Natural killer cell (primary cell): Measurements from ENCODE around the gene SUV39H2. TPM values are rescaled to one million over a fixed set of nuclear protein-coding genes. Genes with fewer than 3 reads are reported as not detected.

Experiments
- ATAC-seq, 3 donors: fragments of 150-1000 bp in 2 of 3; fragments of 200-7000 bp in 1 of 3; cut with Tn5 transposase; 1 replicate in 1 of 3; 2 replicates in 2 of 3; pipeline ENCODE4 v1.10.0; 2021; ENCODE audit warnings: mild to moderate bottlenecking in 2 of 3, moderate library complexity in 2 of 3
- DNase-seq, 2 donors: peaks; one replicate each; pipeline versions ENCODE4 v3.0.0 to v3.0.0-alpha.2; 2013 to 2021; ENCODE audit warnings: mixed read lengths in 1 of 2
- H3K27ac ChIP-seq: one replicate; pipeline ENCODE4 v1.5.1; 2013; ENCODE audit warnings: mild to moderate bottlenecking, low read length
- H3K27me3 ChIP-seq: one replicate; pipeline ENCODE4 v1.6.1; 2013; ENCODE audit warnings: low read length; ENCODE audit not compliant: control insufficient read depth, insufficient read depth
- H3K36me3 ChIP-seq: one replicate; pipeline ENCODE4 v1.6.1; 2013; ENCODE audit warnings: low read length; ENCODE audit not compliant: control insufficient read depth, insufficient read depth
- H3K4me1 ChIP-seq: one replicate; pipeline ENCODE4 v1.6.1; 2013; ENCODE audit warnings: low read length; ENCODE audit not compliant: control insufficient read depth, insufficient read depth
- H3K4me3 ChIP-seq: one replicate; pipeline ENCODE4 v1.5.1; 2013; ENCODE audit warnings: low read length
- H3K9me3 ChIP-seq: one replicate; pipeline ENCODE4 v1.6.1; 2013; ENCODE audit warnings: low read length; ENCODE audit not compliant: control insufficient read depth, insufficient read depth
- H3K27ac Mint-ChIP-seq, 2 donors: one replicate each; pipeline ENCODE4 v1.8.0; 2022; ENCODE audit warnings: mild to moderate bottlenecking in 2 of 2, mixed read lengths in 2 of 2, moderate library complexity in 1 of 2
- H3K27me3 Mint-ChIP-seq, 2 donors: one replicate each; pipeline ENCODE4 v1.8.0; 2022; ENCODE audit warnings: low read depth in 2 of 2, mixed read lengths in 2 of 2
- H3K36me3 Mint-ChIP-seq: one replicate; pipeline ENCODE4 v1.8.0; 2022; ENCODE audit warnings: mixed read lengths
- H3K4me1 Mint-ChIP-seq, 2 donors: one replicate each; pipeline ENCODE4 v1.8.0; 2022; ENCODE audit warnings: mixed read lengths in 2 of 2
- H3K4me3 Mint-ChIP-seq: one replicate; pipeline ENCODE4 v1.8.0; 2022; ENCODE audit warnings: mild to moderate bottlenecking, moderate library complexity, mixed read lengths
- H3K9me3 Mint-ChIP-seq, 2 donors: one replicate each; pipeline ENCODE4 v1.8.0; 2022; ENCODE audit warnings: mixed read lengths in 2 of 2
- WGBS: methylation state at CpG from one replicate; pipeline ENCODE4 v1.1.7; 2013; ENCODE audit warnings: missing lambda C conversion rate; ENCODE audit not compliant: insufficient coverage; 5-methylcytosine and 5-hydroxymethylcytosine counted together
- intact Hi-C: fragments of 100-400 bp; cut with micrococcal nuclease; formaldehyde crosslinking; loops from one replicate; pipeline ENCODE4 v1.14.2; 2022
- total RNA-seq, 4 donors: library from RNA; stranded (reverse); fragments of 120-200 nt in 1 of 4; gene quantifications; one replicate each; pipeline versions ENCODE4 v1.2.3 to v1.2.4, GENCODE V29; 2013 to 2022
- TF ChIP-seq, protein P1 (sequence below): fragments of 200-600 bp; IDR thresholded peaks from one replicate; pipeline ENCODE4 v1.8.0; 2022; ENCODE audit warnings: antibody characterized with exemption

Gene SUV39H2
- total RNA-seq, 3 donors from 2014 or later (not counting 1 experiment from before 2014, with no cell fraction given), result 3.8 to 5.4 (median 5.2) TPM

DNA sequence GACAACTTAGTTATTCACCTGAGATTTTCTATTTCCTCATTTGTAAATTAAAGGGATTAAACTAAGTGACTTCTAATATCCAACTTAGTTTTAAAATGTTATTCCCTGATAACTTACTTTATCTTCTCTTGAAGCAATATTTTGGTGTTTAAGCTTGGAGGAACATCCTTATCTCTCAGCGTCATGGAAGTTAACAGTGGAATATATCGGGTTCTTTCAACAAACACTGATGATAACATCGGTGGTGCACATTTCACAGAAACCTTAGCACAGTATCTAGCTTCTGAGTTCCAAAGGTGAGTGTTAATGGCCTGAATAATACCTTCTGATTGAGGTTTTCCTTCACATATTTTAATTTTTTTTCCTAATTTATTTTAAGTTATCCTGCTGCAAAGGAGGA, 26.4 kb upstream of the SUV39H2 start:
- intact Hi-C loops, result no loop called here
- no peak overlapping the region for H3K4me3 Mint-ChIP-seq
- DNase-seq (no peak), ATAC-seq (no peak)
- no peaks in the 10 kb centered on the region for H3K27me3 Mint-ChIP-seq
- H3K9me3 Mint-ChIP-seq, result no peaks in the 10 kb centered on the region
- Histone ChIP-seq H3K27me3 (no peaks in the 10 kb centered on the region), H3K4me3 (no peak overlapping the region), H3K4me1 (no peaks in the 10 kb centered on the region), H3K9me3 (no peaks in the 10 kb centered on the region), H3K36me3 (peaks cover 54% of the 10 kb centered on the region), H3K27ac (no peak overlapping the region)
- H3K36me3 Mint-ChIP-seq, result no peaks in the 10 kb centered on the region
- TF ChIP-seq, protein P1, sequence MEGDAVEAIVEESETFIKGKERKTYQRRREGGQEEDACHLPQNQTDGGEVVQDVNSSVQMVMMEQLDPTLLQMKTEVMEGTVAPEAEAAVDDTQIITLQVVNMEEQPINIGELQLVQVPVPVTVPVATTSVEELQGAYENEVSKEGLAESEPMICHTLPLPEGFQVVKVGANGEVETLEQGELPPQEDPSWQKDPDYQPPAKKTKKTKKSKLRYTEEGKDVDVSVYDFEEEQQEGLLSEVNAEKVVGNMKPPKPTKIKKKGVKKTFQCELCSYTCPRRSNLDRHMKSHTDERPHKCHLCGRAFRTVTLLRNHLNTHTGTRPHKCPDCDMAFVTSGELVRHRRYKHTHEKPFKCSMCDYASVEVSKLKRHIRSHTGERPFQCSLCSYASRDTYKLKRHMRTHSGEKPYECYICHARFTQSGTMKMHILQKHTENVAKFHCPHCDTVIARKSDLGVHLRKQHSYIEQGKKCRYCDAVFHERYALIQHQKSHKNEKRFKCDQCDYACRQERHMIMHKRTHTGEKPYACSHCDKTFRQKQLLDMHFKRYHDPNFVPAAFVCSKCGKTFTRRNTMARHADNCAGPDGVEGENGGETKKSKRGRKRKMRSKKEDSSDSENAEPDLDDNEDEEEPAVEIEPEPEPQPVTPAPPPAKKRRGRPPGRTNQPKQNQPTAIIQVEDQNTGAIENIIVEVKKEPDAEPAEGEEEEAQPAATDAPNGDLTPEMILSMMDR, result no peak
- WGBS, result 100% methylated on average over 3 of the region's 3 CpGs
- H3K4me1 Mint-ChIP-seq, result no peaks in the 10 kb centered on the region
- H3K27ac Mint-ChIP-seq, result no peak overlapping the region

DNA sequence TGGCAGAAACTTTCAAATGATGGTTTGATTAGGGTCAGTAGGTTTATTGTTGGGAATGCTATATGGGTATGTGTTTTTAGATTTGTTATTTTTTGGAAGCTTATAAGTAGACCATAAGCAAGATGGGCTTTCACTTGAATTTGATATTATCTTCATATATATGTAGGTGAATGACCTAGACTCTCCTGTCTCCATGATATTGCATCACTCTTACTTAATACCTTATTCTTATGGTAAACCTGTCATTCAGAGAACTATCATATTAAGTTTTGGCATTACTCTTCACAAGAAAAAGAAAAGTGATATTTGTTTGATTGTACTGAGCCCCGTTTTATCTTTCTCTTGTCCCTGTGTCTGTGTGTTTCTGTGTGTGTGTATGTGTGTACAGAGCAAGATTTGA, 23.2 kb upstream of the SUV39H2 start:
- Histone ChIP-seq H3K36me3 (peaks cover 46% of the 10 kb centered on the region), H3K4me3 (no peak overlapping the region), H3K9me3 (no peaks in the 10 kb centered on the region), H3K27ac (no peak overlapping the region), H3K27me3 (no peaks in the 10 kb centered on the region), H3K4me1 (no peaks in the 10 kb centered on the region)
- intact Hi-C loops, result no loop called here
- peaks cover 8 to 12% of the 10 kb centered on the region in 2 donors for H3K4me1 Mint-ChIP-seq
- no peak for DNase-seq
- ATAC-seq, result no peak
- 100% methylated on average over 1 of the region's 1 CpG for WGBS
- TF ChIP-seq, protein P1, result no peak
- peaks cover 13% of the 10 kb centered on the region for H3K36me3 Mint-ChIP-seq
- H3K9me3 Mint-ChIP-seq, result no peaks in the 10 kb centered on the region
- no peak overlapping the region for H3K4me3 Mint-ChIP-seq
- H3K27ac Mint-ChIP-seq, result no peak overlapping the region
- H3K27me3 Mint-ChIP-seq, result no peaks in the 10 kb centered on the region

DNA sequence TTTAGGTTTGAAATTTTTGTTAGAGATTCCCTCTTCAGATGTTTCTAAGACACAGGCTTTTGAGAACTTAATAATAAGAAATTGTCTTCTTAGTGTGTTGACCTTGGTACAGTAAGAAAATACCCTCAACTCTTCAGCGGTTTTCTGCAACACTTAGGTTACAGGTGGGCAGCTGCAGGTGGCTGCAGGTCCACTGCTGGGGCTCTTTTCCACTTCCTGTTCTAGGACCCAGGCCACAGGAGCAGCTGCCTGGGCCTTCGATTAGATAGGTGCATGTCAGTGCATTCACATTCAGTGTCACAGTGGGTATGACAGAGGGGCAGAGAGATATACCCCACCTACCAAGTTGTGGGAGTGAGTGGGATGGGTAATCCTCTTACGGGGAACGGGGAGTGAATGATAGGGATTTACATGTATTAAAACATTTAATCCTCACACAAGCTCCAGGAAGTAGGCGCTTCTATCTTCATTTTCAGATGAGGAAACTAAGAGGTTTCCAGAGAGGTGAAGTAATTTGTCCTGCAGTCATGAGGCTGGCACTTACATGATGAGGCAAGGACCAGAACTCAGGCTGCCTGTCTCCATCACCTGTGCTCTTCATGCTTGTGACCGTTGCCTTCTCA, 20.2 kb upstream of the SUV39H2 start:
- DNase-seq (no peak), ATAC-seq (no peak)
- Mint-ChIP-seq H3K27ac (no peak overlapping the region), H3K27me3 (no peaks in the 10 kb centered on the region), H3K36me3 (peaks cover 13% of the 10 kb centered on the region), H3K9me3 (no peaks in the 10 kb centered on the region), H3K4me3 (no peak overlapping the region), H3K4me1 (peaks cover 13 to 14% of the 10 kb centered on the region in 2 donors)
- Histone ChIP-seq H3K9me3 (no peaks in the 10 kb centered on the region), H3K27me3 (no peaks in the 10 kb centered on the region), H3K4me1 (no peaks in the 10 kb centered on the region), H3K27ac (no peak overlapping the region), H3K4me3 (no peak overlapping the region), H3K36me3 (peaks cover 40% of the 10 kb centered on the region)
- TF ChIP-seq, protein P1, result no peak
- 91% methylated on average over 3 of the region's 6 CpGs for WGBS
- intact Hi-C loops, result no loop called here

DNA sequence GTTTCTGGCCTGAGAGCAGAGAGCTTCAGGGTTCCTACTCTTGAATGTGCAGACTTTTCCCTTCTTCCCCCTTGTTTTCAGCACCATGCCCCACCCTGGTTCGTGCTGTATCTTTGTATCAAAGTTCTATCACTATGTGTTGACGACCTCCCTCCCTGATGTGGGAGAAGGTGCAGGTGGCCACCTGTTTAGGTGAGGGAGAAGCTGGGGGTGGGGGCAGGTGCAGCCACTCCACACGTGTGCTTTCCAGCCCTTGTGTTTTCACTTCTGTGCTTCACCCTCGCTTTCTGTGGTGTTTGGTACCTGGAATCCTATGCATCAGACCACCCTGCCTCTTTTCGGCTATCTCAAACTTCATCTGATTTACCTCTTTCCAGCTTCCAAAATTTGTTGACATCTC, 19.6 kb upstream of the SUV39H2 start:
- no peaks in the 10 kb centered on the region for H3K9me3 ChIP-seq
- intact Hi-C loops, result no loop called here
- H3K36me3 ChIP-seq, result peaks cover 37% of the 10 kb centered on the region
- ATAC-seq (no peak), DNase-seq (no peak)
- H3K4me3 Mint-ChIP-seq, result no peak overlapping the region
- TF ChIP-seq, protein P1, result no peak
- H3K27ac Mint-ChIP-seq, result no peak overlapping the region
- H3K27me3 Mint-ChIP-seq, result no peaks in the 10 kb centered on the region
- no peaks in the 10 kb centered on the region for H3K9me3 Mint-ChIP-seq
- H3K27ac ChIP-seq, result no peak overlapping the region
- no peaks in the 10 kb centered on the region for H3K27me3 ChIP-seq
- WGBS, result 82% methylated on average over 5 of the region's 5 CpGs
- H3K4me3 ChIP-seq, result no peak overlapping the region
- no peaks in the 10 kb centered on the region for H3K4me1 ChIP-seq
- peaks cover 13% of the 10 kb centered on the region for H3K36me3 Mint-ChIP-seq
- peaks cover 13 to 14% of the 10 kb centered on the region in 2 donors for H3K4me1 Mint-ChIP-seq
